ENCODE measurements around the gene AGR2.
"Not testable (repeated sequence)": the region's sequence is repeated elsewhere in the genome, so short reads cannot be mapped to it uniquely, and the experiment has no call there.

The AGR2 gene

GRCh38 chr7:16776053-16776452 is 28.7 kb downstream of the AGR2 start:
- no peak for TF ChIP-seq CTCF (IDR thresholded peaks at IDR 0.05; ENCODE audit: low read depth, low read length)
- no peak for DNase-seq (ENCODE audit: extremely low read depth, low read depth)

GRCh38 chr7:16774986-16775385 is 29.8 kb downstream of the AGR2 start:
- no peak for TF ChIP-seq CTCF (IDR thresholded peaks at IDR 0.05; ENCODE audit: low read depth, low read length)
- no peak for DNase-seq (ENCODE audit: extremely low read depth, low read depth)

GRCh38 chr7:16774294-16774693 is 30.5 kb downstream of the AGR2 start:
- DNase-seq (ENCODE audit: extremely low read depth, low read depth), result no peak

GRCh38 chr7:16773884-16774283 is 30.9 kb downstream of the AGR2 start:
- TF ChIP-seq CTCF (IDR thresholded peaks at IDR 0.05; ENCODE audit: low read depth, low read length), result no peak
- DNase-seq (ENCODE audit: extremely low read depth, low read depth), result no peak

More at GRCh38 chr7:16774294-16774693, 30.5 kb downstream of the AGR2 start:
- TF ChIP-seq CTCF (IDR thresholded peaks at IDR 0.05; ENCODE audit: low read depth, low read length), result no peak

- no peak for DNase-seq (ENCODE audit: extremely low read depth, low read depth)
- no peak for TF ChIP-seq CTCF (IDR thresholded peaks at IDR 0.05; ENCODE audit: low read depth, low read length)
Observed at GRCh38 chr7:16773326-16773725, 31.5 kb downstream of the AGR2 start.

- DNase-seq (ENCODE audit: extremely low read depth, low read depth), result no peak
- no peak for TF ChIP-seq CTCF (IDR thresholded peaks at IDR 0.05; ENCODE audit: low read depth, low read length)
Observed at GRCh38 chr7:16770657-16771329, 34.0 kb downstream of the AGR2 start.

- DNase-seq (ENCODE audit: extremely low read depth, low read depth), result not testable (repeated sequence)
Observed at GRCh38 chr7:16769994-16770393, 34.8 kb downstream of the AGR2 start.

- no peak for DNase-seq (ENCODE audit: extremely low read depth, low read depth)
- no peak for TF ChIP-seq CTCF (IDR thresholded peaks at IDR 0.05; ENCODE audit: low read depth, low read length)
Observed at GRCh38 chr7:16765436-16765859, 39.4 kb downstream of the AGR2 start.

All from AG09319 (cell line).